Measurements from ENCODE around the gene KIAA0825. TPM values are rescaled to one million over a fixed set of nuclear protein-coding genes. Genes with fewer than 3 reads are reported as not detected.

Gene KIAA0825
- total RNA-seq, 1 donor from 2014 or later, result 5.8 TPM

DNA sequence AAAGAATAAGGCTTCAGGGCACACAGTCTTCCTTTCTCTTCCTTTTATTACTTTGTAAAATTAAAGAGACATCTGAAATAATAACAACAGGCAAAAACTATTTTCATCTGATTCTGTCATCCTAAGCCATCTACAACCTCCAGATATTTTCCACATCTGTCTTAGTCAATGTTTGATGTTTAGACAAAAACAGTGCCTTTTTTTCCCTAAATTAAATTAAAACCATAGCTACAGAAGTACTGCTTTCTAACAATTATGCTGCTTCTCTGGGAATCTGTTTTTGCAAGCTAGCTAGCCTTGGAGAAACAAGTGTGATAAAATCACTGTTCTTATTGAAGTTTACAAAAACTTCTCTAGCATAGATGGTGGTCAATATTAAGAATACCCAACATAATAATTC, 95.4 kb downstream of the KIAA0825 start:
- H3K9me3 Mint-ChIP-seq (ENCODE audit: low read depth), result no peaks in the 10 kb centered on the region
- TF ChIP-seq CTCF (IDR thresholded peaks at IDR 0.05; ENCODE audit: unreplicated experiment), result no peak
- no peaks in the 10 kb centered on the region for H3K27me3 Mint-ChIP-seq
- H3K36me3 Mint-ChIP-seq (ENCODE audit: insufficient read depth), result no peaks in the 10 kb centered on the region
- peaks cover 13% of the 10 kb centered on the region for H3K4me1 Mint-ChIP-seq (ENCODE audit: low read depth)
- H3K4me3 Mint-ChIP-seq (ENCODE audit: low read depth), result no peak overlapping the region
- no peak for DNase-seq (ENCODE audit: low spot score, unreplicated experiment)
- no peak overlapping the region for H3K27ac Mint-ChIP-seq

GRCh38 chr5:94522117-94522516, 96.3 kb downstream of the KIAA0825 start:
- Mint-ChIP-seq H3K36me3 (ENCODE audit: insufficient read depth) (no peaks in the 10 kb centered on the region), H3K4me3 (ENCODE audit: low read depth) (no peak overlapping the region), H3K9me3 (ENCODE audit: low read depth) (no peaks in the 10 kb centered on the region), H3K4me1 (ENCODE audit: low read depth) (peaks cover 11% of the 10 kb centered on the region), H3K27me3 (no peaks in the 10 kb centered on the region), H3K27ac (no peak overlapping the region)
- DNase-seq (ENCODE audit: low spot score, unreplicated experiment), result no peak
- TF ChIP-seq CTCF (IDR thresholded peaks at IDR 0.05; ENCODE audit: unreplicated experiment), result no peak

DNA sequence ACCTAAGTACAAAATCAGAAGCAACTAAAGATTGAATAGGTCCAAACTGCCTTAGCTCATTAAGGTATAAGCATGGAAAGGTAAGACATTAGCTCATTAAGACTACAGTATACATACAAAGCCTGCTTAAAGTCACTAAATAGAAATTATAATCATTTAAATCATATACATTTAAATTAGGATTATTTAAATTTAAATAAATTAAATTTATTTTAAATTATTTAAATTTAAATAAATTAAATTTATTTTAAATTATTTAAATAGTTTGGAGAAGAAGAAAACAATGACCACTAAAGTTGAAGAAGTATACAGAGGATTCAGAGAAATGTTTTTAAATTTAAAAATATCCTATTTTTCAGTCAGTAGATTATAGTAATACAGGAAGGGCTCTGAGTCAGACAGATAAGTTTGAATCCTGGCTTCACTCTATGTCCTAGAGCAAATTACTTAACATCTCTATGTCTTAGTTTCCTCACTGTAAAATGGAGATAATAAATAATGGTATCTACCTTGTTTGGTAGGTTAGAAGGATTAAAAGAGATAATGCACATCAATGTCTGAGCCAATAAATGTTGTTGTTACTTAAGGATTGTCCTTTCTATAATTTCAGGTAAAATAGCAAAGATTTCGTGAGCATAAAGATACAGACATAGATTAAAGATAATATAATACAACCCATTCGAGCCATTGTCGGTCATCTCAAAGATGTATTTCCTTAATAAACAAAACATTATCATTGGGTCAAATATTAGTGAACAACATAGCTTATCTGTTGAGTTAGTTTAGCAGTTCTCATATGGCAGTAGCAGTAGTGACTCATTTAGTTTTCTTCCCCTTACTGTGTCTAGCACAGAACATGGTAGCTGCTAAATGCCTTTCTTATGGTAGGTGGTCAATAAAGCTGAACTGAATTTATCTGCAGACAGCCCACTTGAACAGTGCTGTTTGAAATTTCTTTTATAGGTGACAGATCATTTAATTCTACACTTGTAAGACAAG, 100.6 kb downstream of the KIAA0825 start:
- H3K4me3 Mint-ChIP-seq (ENCODE audit: low read depth), result no peak overlapping the region
- H3K27ac Mint-ChIP-seq, result no peak overlapping the region
- no peak for DNase-seq (ENCODE audit: low spot score, unreplicated experiment)
- no peak for TF ChIP-seq CTCF (IDR thresholded peaks at IDR 0.05; ENCODE audit: unreplicated experiment)
- H3K36me3 Mint-ChIP-seq (ENCODE audit: insufficient read depth), result peaks cover 3% of the 10 kb centered on the region
- peaks cover 1% of the 10 kb centered on the region for H3K4me1 Mint-ChIP-seq (ENCODE audit: low read depth)
- no peaks in the 10 kb centered on the region for H3K27me3 Mint-ChIP-seq
- peaks cover 3% of the 10 kb centered on the region for H3K9me3 Mint-ChIP-seq (ENCODE audit: low read depth)

DNA sequence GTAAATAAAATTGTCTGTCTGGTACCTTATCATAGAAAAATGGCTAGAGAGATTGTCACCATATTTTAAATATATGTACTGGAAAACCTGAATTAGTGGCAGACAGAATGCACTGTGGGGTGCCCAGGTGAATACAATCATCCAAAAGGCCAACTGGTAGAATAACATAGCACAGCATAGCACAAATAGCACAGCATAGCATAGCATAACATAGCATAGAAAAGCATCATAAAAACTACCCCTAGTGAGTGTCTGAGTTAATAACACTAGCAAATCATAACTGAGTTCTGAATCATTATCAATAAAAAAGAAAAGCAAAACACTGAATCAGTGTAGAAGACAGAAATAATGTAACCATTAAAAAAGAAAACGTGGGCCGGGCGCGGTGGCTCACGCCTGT, 102.3 kb downstream of the KIAA0825 start:
- no peaks in the 10 kb centered on the region for H3K4me1 Mint-ChIP-seq (ENCODE audit: low read depth)
- no peak for DNase-seq (ENCODE audit: low spot score, unreplicated experiment)
- H3K4me3 Mint-ChIP-seq (ENCODE audit: low read depth), result no peak overlapping the region
- peaks cover 3% of the 10 kb centered on the region for H3K36me3 Mint-ChIP-seq (ENCODE audit: insufficient read depth)
- H3K27me3 Mint-ChIP-seq, result no peaks in the 10 kb centered on the region
- peaks cover 3% of the 10 kb centered on the region for H3K9me3 Mint-ChIP-seq (ENCODE audit: low read depth)
- no peak for TF ChIP-seq CTCF (IDR thresholded peaks at IDR 0.05; ENCODE audit: unreplicated experiment)
- H3K27ac Mint-ChIP-seq, result no peak overlapping the region

GRCh38 chr5:94508461-94509148, 109.8 kb downstream of the KIAA0825 start:
- Mint-ChIP-seq H3K9me3 (ENCODE audit: low read depth) (no peaks in the 10 kb centered on the region), H3K4me1 (ENCODE audit: low read depth) (no peaks in the 10 kb centered on the region), H3K27ac (no peak overlapping the region), H3K36me3 (ENCODE audit: insufficient read depth) (no peaks in the 10 kb centered on the region), H3K27me3 (no peaks in the 10 kb centered on the region), H3K4me3 (ENCODE audit: low read depth) (no peak overlapping the region)
- no peak for DNase-seq (ENCODE audit: low spot score, unreplicated experiment)
- TF ChIP-seq CTCF (IDR thresholded peaks at IDR 0.05; ENCODE audit: unreplicated experiment), result no peak

All from progenitor cell of endocrine pancreas (in vitro differentiated cells).